ENCODE results near the gene VWA5B1.

DNA sequence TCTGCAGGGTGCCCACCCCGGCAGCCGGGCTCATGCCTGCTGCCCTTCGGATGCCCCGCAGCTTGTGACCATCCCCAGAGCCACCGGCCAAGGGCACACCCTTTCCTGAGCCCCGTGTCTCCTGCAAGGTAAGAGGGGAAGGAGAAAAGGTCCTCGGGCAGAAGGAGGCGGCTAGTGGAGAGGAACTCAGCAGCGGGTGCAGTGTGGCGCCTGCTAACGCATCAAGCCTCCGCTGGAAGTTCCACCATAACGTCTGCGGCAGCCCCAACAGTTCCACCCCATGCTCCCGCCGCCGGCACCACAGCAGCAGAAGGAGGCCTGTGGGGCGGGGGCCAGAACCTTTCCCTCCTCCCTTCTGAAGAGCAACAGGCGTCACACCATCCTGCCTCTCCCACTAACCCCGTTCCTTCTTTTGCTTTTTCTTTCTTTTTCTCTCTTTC, 990 bp downstream of the VWA5B1 start:
- TF ChIP-seq, protein P1, sequence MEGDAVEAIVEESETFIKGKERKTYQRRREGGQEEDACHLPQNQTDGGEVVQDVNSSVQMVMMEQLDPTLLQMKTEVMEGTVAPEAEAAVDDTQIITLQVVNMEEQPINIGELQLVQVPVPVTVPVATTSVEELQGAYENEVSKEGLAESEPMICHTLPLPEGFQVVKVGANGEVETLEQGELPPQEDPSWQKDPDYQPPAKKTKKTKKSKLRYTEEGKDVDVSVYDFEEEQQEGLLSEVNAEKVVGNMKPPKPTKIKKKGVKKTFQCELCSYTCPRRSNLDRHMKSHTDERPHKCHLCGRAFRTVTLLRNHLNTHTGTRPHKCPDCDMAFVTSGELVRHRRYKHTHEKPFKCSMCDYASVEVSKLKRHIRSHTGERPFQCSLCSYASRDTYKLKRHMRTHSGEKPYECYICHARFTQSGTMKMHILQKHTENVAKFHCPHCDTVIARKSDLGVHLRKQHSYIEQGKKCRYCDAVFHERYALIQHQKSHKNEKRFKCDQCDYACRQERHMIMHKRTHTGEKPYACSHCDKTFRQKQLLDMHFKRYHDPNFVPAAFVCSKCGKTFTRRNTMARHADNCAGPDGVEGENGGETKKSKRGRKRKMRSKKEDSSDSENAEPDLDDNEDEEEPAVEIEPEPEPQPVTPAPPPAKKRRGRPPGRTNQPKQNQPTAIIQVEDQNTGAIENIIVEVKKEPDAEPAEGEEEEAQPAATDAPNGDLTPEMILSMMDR (IDR thresholded peaks at IDR 0.05), result no peak
- TF ChIP-seq EP300 (IDR thresholded peaks at IDR 0.05) (no peak), POLR2A (IDR thresholded peaks at IDR 0.05) (no peak)

Measured in tibial nerve (tissue), 4 donors.